Ovary (tissue), 9 donors: Measurements from ENCODE around the gene FEM1B. TPM values are rescaled to one million over a fixed set of nuclear protein-coding genes. Genes with fewer than 3 reads are reported as not detected.

ENCODE experiments used
- polyA plus RNA-seq, 2 donors: library from polyadenylated mRNA; stranded (reverse); fragments of 200-250 nt in 1 of 2; fragments of 350-450 nt in 1 of 2; fragmentation: Illumina TruSeq in 1 of 2; extraction: RNeasy Lipid Tissue Mini Kit (QIAGEN cat#74804) in 1 of 2; gene quantifications; one replicate each; pipeline ENCODE4 v1.2.3, GENCODE V29; 2013 to 2014
- total RNA-seq, 7 donors: library from RNA; depleted of rRNA in 2 of 7; stranded (reverse); fragments of >200 nt in 2 of 7; fragmentation: NEBNext Ultra II Directional in 3 of 7; extraction: Animal tissue kit (Norgen Biotek cat#: 25700) in 3 of 7; gene quantifications; one replicate each; pipeline versions ENCODE4 v1.1.0 to v1.2.4, GENCODE V29; 2016 to 2023
- donor health status: DM: no; HTN: no; CAD: no; lungs with moderate emphysema.
- donor health status: DM: no; HTN: no; CAD: no.
- donor health status: Bipolar disorder and iron deficiency.
- donor health status: DM: yes; HTN: yes; CAD: no.
- donor health status: DM: no; HTN: no; CAD: no.
- donor health status: DM: yes; HTN: yes; CAD: no.

The FEM1B gene
- total and polyA plus RNA-seq, 9 donors: 15.8 to 83.2 (median 54.8) TPM

Other genes with a start within 250 kb of the FEM1B start
- 10 to 100 TPM; 39.8 to 75.4 (median 53.6) TPM for gene PIAS1, start 223.4 kb upstream of the FEM1B start, total RNA-seq
- 10 to 100 TPM; 18.6 to 43.7 TPM for gene PIAS1, start 223.4 kb upstream of the FEM1B start, polyA plus RNA-seq
- gene CALML4, start 72.4 kb upstream of the FEM1B start, total RNA-seq: 1 to 10 TPM; 2.5 to 9.3 (median 3.2) TPM
- 1 to 10 TPM; 3.2 to 9.5 TPM for gene CALML4, start 72.4 kb upstream of the FEM1B start, polyA plus RNA-seq
- 10 to 100 TPM in 5 of 7 donors, 1 to 10 TPM in 2; 6.3 to 21.8 (median 12.0) TPM for gene CLN6, start 48.0 kb upstream of the FEM1B start, total RNA-seq
- gene CLN6, start 48.0 kb upstream of the FEM1B start, polyA plus RNA-seq: 10 to 100 TPM; 10.9 to 13.9 TPM
- 10 to 100 TPM in 2 of 7 donors, 1 to 10 TPM in 5; 1.2 to 25.2 (median 4.4) TPM for gene ITGA11, start 154.4 kb downstream of the FEM1B start, total RNA-seq
- gene ITGA11, start 154.4 kb downstream of the FEM1B start, polyA plus RNA-seq: 10 to 100 TPM in 1 of 2 donors, 1 to 10 TPM in 1; 2.2 to 34.5 TPM